Measurements from ENCODE around the gene TMEM9. TPM values are rescaled to one million over a fixed set of nuclear protein-coding genes. Genes with fewer than 3 reads are reported as not detected.

TMEM9 gene
- total and polyA plus RNA-seq, 9 of the 15 experiments (the other 6 are each of a cell fraction or from before 2014, with no cell fraction given) = 30.4 to 107 (median 67.6) TPM

GRCh38 chr1:201092738-201093137, 61.5 kb downstream of the TMEM9 start:
- peak; percentile 56 for TF ChIP-seq ZFP36 (IDR thresholded peaks at IDR 0.05; ENCODE audit: low read depth, low read length, partially characterized antibody)
- 0 out of 4 replicates have a peak, but pooled peaks of 1 of the 2 experiments have one; percentile 22 for TF ChIP-seq KDM1A (IDR thresholded peaks at IDR 0.05)
- no peak for TF ChIP-seq ZNF431 (CRISPR knock-in tag; IDR thresholded peaks at IDR 0.05)
- TF ChIP-seq HNRNPUL1 (IDR thresholded peaks at IDR 0.05; ENCODE audit: low read length) = no peak
- TF ChIP-seq ELF1 (tag; IDR thresholded peaks at IDR 0.05) = no peak
- peak; percentile 81 for TF ChIP-seq RBM25 (IDR thresholded peaks at IDR 0.05; ENCODE audit: low read depth, low read length, severe bottlenecking)
- TF ChIP-seq ZNF830 (CRISPR knock-in tag; IDR thresholded peaks at IDR 0.05) = no peak
- no peak for TF ChIP-seq SAFB (IDR thresholded peaks at IDR 0.05; ENCODE audit: borderline replicate concordance, low read depth, low read length)
- no peak for TF ChIP-seq ESRRA (IDR thresholded peaks at IDR 0.05; ENCODE audit: borderline replicate concordance, low read depth)
- TF ChIP-seq SMARCC2 (IDR thresholded peaks at IDR 0.05; ENCODE audit: low read depth) = no peak
- no peaks in the 10 kb centered on the region for H3K9me1 ChIP-seq (ENCODE audit: control insufficient read depth, insufficient read depth, low read length)
- intact Hi-C loops (cut with micrococcal nuclease) = no loop called here
- no peak overlapping the region for H3K4me3 ChIP-seq
- no peak overlapping the region for H3K9ac ChIP-seq (ENCODE audit: insufficient read depth in 1 of 2, low read depth in 2 of 2, low read length in 2 of 2)
- no peaks in the 10 kb centered on the region for H3K4me1 ChIP-seq (replicated peaks in 1 of 2; ENCODE audit: control insufficient read depth in 2 of 2, insufficient read depth in 2 of 2, low read length in 2 of 2)
- 0% methylated on average over 3 of the region's 3 CpGs for WGBS (ENCODE audit: insufficient coverage, low coverage, missing lambda C conversion rate)
- H3K4me2 ChIP-seq (ENCODE audit: insufficient read depth, low read length) = no peak overlapping the region
- BruUV-seq (replicated peaks) = no TSS peak
- no peaks in the 10 kb centered on the region for H4K20me1 ChIP-seq (replicated peaks; ENCODE audit: control insufficient read depth, insufficient read depth, low read length)
- DNase-seq (ENCODE audit: extremely low read depth in 1 of 4, low spot score in 3 of 4) (no peak), FAIRE-seq (no peak), ATAC-seq (no peak)
- POLR2A ChIA-PET = no interaction called here
- CTCF ChIA-PET (ENCODE audit: low intra/inter-chr PET ratio) = no interaction called here
- no peaks in the 10 kb centered on the region for H3K36me3 ChIP-seq (ENCODE audit: control insufficient read depth, insufficient read depth, low read length)
- H3K9me3 ChIP-seq (replicated peaks; ENCODE audit: control insufficient read depth, insufficient read depth, low read depth, low read length) = no peaks in the 10 kb centered on the region
- in situ Hi-C loops (cut with MboI) = no loop called here
- H3K27me3 ChIP-seq (ENCODE audit: control insufficient read depth in 2 of 2, insufficient read depth in 2 of 2, low read length in 2 of 2) = peaks cover 61 to 79% of the 10 kb centered on the region in 2 experiments
- H3K79me2 ChIP-seq (ENCODE audit: control insufficient read depth, insufficient read depth, low read length) = no peaks in the 10 kb centered on the region
- H2AFZ ChIP-seq (ENCODE audit: low read depth, low read length) = no peak overlapping the region
- H3K27ac ChIP-seq (ENCODE audit: extremely low read depth, low read depth, low read length) = no peak overlapping the region

Measured in K562 (cell line).